Measurements from ENCODE around the gene CCNE1. TPM values are rescaled to one million over a fixed set of nuclear protein-coding genes. Genes with fewer than 3 reads are reported as not detected.
"Not testable (repeated sequence)": the region's sequence is repeated elsewhere in the genome, so short reads cannot be mapped to it uniquely, and the experiment has no call there.

Gene CCNE1
- total RNA-seq, 1 donor from 2014 or later, result 4.1 TPM

DNA sequence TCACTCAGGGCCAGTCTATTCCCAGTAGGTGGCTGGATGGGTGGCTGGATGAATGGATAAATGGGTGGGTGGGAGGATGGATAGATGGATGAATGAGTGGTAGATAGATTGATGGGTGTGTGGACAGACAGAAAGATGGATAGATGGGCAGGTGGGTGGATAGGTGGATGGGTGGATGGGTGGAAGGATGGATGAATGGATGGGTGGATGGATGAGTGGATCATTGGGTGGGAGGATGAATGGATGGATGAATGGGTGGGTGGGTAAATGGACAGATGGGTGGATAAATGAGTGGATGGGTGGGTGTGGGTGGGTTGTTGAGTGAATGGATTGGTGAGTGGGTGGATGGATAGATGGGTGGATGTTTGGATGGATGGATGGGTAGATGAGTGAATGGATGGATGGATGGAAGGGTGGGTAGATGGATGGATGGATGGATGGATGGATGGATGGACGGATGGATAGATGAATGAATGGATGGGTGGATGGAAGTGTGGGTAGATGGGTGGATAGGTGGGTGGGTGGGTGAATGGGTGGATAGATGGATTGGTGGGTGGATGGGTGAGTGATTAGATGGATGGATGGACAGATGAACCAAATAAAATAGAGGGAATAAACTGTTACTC is 27.1 kb upstream of the CCNE1 start:
- ATAC-seq (ENCODE audit: poor library complexity), result no peak
- intact Hi-C loops (cut with DNase I), result no loop called here

DNA sequence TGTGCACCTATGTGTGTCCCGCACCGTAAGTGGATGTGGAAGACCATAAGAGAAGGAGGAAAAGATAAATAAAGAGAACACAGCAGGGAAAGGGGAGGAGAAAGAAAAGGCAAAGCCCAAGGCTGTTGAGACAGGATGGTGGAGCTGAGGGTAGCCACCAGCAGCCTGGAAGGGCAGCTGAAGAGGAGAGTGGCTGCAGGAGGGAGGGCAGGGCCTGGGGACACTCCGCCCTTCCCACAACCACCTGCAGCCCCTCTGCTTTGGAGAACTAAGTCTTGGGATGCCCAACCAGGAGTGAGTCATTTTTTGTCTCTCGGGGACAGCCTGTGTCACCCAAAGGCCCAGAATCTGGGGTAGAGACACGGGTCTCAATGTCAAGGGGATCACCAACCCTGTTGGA is 26.4 kb upstream of the CCNE1 start:
- ATAC-seq (ENCODE audit: poor library complexity), result no peak
- intact Hi-C loops (cut with DNase I), result no loop called here
- DNase-seq, result no peak

More for the DNA sequence above, 27.1 kb upstream of the CCNE1 start:
- DNase-seq, result no peak

DNA sequence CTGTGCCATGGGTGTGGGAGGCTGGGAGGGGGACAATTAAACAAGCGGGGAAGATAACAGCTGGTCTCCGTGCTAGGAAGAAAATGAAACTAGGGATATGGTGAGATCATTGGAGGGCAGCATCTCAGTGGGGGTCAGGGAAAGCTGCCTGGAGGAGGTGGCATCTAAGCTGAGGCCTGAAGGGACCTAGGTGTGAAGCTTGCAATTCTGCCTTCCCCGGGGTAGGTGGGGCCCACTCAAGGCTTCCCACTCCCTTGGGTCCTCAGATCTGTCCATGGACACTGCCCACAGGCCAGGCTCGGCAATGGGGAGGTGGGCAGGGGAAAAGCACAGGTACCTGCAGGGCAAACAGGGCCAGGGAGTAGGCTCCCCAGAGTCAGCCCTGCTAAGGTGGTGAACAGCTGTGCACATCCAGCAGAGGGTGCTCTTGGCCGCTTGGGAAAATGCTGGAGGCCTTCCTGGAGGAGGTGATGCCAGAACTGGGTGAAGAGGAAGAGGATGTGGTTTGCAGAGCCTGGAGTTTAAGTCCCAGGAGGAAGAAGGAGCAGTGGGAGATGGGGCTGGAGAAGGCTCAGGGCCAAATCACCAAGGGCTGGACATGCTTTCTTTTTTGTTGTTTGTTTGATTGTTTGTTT is 25.7 kb upstream of the CCNE1 start:
- DNase-seq, result no peak
- ATAC-seq (ENCODE audit: poor library complexity), result no peak
- intact Hi-C loops (cut with DNase I), result no loop called here

DNA sequence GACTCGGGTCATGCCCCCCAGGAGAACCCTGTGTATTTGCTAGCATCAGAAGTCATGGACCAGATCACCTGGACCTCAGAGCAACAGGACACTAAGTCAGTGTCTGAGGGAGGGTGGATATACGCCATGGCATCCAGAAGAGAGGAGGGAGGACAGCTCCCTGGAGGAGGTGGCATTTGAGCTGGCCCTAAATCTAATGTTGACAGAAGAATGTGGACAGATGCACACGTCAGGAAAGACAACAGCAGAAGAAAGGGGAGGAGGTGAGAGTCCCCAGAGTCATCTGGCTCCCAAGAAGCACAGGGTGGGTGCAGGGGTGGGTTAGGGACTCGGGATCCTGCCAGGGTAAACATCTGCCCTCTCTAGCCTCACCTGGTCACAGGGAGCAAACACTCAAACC is 24.5 kb upstream of the CCNE1 start:
- ATAC-seq (ENCODE audit: poor library complexity) (no peak), DNase-seq (no peak)
- intact Hi-C loops (cut with DNase I), result no loop called here

DNA sequence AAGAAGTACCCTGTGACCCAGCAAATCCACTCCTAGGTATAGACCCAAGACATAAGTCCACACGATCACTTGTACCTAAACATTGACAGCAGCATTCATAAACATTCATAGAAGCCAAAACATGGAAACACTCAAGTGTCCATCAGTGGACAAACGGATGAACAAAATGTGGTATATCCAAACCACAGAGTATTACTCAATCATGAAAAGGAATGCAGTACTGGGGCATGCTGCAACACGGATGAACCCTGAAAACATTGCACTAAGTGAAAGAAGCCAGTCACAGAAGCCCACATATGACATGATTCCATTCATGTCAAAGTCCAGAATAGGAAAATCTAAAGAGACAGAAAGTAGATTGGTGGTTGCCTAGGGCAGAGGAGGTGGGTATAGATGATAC is 22.8 kb upstream of the CCNE1 start:
- DNase-seq (no peak), ATAC-seq (ENCODE audit: poor library complexity) (no peak)
- intact Hi-C loops (cut with DNase I), result no loop called here

DNA sequence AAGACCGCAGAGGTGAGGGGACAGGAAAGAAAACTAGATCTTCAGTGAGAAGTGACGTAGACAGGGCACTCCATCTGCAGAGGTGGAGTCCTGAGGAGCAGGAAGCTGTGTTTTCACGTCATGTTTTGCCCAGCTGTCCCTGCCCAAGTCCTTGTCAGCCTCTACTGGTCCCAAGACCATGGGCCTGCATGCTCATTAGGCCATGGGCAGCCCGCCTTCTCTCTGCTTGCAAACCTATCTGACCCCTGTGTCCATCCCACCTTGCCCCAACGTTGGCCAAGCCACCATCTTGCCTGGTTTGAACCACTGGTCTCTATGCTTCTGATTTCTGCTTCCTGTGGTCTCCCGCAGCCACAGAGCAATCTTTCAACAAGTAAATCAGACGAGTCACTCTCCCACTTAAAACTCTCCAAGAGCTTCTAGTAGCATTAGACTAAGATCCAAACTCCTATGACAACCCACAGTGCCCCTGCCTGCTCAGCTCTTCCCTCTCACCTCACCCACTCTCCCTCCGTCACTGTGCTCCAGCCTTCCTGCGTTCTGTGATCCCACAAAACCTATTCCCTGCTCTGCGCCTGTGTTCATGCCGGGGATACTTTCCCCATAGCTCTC is 18.6 kb upstream of the CCNE1 start:
- ATAC-seq (ENCODE audit: poor library complexity) (no peak), DNase-seq (no peak)
- intact Hi-C loops (cut with DNase I), result no loop called here

DNA sequence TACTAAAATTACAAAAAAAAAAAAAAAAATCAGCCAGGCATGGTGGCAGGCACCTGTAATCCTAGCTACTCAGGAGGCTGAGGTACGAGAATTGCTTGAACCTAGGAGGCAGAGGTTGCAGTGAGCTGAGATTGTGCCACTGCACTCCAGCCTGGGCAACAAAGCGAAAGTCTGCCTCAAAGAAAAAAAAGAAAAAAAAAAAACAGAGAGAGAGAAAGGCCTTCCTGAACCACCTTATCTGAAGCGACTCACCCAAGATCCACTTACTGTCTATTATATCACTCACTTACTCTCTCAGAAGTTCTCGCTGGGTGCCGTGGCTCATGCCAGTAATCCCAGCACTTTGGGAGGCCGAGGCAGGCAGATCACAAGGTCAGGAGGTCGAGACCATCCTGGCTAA is 17.3 kb upstream of the CCNE1 start:
- intact Hi-C loops (cut with DNase I); ATAC-seq (ENCODE audit: poor library complexity): not testable (repeated sequence)

DNA sequence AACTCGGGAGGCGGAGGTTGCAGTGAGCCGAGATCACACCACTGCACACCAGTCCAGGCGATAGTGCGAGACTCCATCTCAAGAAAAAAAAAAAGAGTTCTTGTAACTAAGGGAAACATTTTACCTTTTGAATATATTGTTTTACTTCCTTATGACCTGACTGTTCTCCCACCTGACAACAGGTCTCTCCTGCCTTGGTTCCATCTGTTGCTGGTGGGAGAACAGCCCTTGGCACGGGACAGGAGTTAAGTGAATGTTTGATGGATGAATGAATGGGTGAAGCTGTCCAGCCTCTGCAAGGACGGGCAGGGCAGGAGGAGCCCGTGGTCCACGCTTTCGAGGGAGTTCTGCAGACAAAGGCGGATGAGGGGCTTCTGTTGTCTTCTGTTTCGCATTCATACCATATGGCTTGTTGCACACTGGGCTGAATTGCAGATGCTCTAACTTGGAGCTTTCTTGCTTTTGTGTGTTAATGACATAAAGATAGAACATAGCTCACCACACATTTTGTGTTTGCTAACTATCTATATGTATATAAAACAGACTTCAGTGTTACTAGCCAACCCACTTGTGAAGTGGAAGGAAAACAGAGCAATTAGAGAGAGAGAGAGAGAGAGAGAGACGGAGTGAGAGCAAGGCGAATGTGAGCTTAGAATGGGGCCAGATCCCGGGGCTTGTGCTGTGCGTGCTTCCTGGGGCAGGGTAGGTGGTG is 16.2 kb upstream of the CCNE1 start:
- DNase-seq, result no peak
- intact Hi-C loops (cut with DNase I), result no loop called here
- no peak for ATAC-seq (ENCODE audit: poor library complexity)

More for the DNA sequence above, 17.3 kb upstream of the CCNE1 start:
- DNase-seq, result not testable (repeated sequence)

DNA sequence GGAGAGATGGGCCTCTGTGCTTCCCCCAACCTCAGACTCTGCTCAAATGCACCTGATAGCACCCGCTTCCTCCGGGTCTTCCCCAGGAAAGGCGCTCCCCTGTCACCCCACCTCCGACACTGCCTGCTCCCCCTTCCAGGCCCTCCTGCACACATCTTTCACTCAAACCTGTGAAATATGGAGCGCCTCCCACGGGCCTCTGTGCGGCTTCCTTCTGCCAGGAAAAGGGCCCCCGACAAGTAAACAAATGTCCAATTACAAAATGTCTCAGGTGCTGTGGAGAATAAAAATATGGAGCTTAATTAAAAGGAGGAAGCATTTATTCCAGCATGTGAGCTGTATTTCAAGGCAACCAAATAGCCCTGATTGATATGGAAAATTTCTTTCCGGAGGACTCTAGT is 15.6 kb upstream of the CCNE1 start:
- intact Hi-C loops (cut with DNase I), result no loop called here
- ATAC-seq (ENCODE audit: poor library complexity) (no peak), DNase-seq (no peak)

DNA sequence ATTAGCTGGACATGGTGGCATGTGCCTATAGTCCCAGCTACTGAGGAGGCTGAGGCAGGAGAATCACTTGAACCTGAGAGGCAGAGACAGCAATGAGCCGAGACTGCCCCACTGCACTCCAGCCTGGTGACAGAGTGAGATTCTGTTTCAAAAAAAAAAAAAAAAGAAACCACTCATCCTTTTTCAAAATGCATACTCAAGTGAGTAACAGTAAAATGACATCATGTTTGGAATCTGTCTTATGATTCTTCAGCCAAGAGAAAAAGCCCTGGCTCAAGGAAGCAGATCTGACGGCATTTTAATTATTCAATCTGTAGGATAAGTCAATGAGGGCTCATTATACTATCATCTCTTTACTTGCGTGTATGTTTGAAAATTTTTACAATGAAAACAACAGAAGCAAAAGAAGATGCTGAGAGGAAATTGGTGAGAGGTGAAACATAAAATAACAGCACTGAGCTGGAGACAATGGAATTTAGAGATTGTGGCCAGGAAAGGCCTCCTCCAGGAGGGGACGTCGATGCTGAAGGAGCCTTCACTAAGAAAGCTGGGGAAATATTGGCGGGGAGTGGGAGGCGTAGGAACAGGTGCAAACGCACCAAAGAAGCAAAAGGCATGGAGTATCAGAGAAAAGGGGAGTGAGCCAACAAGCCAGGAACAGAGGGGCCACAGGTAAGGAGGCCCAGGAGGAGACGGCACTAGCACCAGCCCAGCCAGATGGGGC is 12.9 kb upstream of the CCNE1 start:
- intact Hi-C loops (cut with DNase I), result no loop called here
- ATAC-seq (ENCODE audit: poor library complexity) (no peak), DNase-seq (no peak)

DNA sequence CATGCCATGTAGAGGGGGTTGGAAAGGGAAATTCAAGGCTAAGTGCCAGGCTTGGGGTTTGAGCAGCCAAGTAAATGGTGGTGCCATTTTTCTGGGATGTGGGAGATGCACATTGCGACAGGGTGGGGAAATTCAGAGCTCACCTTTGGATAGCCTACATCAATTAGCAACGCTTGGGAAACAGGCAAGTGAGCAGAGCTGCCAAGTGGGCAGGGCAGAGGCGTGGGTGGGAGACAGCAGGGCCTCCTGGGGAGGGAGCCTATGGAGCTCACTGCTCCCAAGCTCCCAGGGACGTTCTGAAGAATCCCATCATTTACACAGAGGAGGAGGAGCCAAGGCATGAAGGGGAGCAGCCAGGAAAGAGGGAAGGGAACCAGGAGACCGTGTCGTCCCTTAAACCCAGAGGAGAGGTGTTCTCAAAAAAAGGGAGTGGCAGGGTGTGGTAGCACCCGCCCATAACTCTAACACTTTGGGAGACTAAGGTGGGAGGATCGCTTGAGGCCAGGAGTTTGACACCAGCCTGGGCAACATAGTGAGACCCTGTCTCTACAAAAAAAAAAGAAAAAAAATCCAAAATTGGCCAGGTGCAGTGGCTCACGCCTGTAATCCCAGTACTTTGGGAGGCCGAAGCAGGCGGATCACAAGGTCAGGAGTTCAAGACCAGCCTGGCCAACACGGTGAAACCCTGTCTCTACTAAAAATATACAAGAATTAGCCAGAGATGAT is 11.5 kb upstream of the CCNE1 start:
- DNase-seq (no peak), ATAC-seq (ENCODE audit: poor library complexity) (no peak)
- intact Hi-C loops (cut with DNase I), result no loop called here

DNA sequence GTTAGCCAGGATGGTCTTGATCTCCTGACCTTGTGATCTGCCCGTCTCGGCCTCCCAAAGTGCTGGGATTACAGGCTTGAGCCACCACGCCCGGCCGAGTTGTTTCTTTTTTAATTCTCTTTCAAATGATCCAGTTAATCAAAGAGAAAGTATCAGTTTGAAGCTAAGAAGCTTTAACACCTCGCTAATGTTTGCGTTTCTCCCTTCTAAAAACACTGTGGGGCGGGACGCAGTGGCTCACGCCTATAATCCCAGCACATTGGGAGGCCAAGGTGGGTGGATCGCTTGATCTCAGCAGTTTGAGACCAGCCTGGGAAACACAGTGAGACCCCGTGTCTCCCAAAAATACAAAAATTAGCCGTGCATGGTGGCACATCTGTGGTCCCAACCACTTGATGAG is 7.8 kb upstream of the CCNE1 start:
- intact Hi-C loops (cut with DNase I); DNase-seq; ATAC-seq (ENCODE audit: poor library complexity): not testable (repeated sequence)

DNA sequence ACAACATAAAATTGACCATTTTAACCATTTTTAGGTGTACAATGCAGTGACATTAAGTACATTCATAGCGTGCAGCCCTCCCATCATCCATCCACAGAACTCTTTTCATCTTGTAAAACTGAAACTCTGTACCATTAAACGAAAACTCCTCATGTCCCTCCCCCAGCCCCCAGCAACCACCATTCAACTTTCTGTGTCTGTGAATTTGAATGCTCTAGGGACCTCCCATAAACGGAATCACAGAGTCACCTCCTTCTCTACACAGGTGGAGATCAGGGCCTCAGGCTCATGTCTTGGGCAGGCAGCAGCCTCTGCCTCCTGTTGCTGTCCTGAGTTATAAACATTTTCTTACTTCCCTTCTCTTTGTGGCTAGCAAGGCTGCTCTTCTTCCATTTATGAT is 7.3 kb upstream of the CCNE1 start:
- intact Hi-C loops (cut with DNase I), result no loop called here
- DNase-seq (no peak), ATAC-seq (ENCODE audit: poor library complexity) (no peak)

DNA sequence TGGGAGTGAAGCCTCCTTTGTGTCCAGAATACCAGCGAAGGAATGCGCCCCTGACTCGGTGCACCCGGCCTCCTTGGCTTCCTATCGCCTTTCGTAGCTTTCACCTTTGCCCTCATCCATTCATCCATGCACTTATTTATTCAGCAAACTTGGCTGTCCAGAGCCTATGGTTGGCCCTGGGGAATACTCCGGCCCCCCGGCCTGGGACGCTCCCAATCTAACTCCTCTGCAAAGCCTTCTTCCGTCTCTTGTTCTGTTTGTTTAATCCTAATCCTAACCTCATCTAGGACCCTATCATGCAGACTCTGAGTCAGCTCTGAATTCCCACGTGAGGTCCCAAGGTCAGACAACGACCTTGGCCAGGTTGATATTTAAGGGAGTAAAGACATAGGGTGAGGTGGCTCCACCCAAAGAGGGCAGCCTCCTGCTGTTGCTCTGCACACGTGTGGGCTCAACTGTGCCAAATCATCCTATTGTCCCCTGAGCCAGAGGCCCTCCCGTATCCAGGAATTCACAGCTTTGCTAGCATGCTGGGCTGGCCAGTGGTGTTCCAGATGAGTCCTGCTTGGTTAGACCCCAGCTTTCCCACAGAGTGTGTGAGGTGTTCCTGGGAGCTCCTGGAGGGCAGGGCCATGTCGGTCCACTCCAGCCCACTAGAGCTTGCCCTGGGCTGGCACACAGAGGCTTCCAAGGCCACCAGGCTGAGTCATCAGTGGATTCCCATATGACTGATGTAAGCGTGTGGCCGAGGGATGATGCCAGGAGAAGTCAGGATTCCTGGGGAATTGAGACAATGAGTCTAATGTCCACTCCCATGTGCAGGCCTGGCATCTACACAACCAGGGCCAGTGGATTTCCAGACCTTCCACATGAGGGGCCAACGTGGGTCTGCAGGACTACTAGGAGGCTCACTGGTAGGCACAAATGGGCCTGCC is 6.5 kb upstream of the CCNE1 start:
- no peak for ATAC-seq (ENCODE audit: poor library complexity)
- intact Hi-C loops (cut with DNase I), result no loop called here
- no peak for DNase-seq

DNA sequence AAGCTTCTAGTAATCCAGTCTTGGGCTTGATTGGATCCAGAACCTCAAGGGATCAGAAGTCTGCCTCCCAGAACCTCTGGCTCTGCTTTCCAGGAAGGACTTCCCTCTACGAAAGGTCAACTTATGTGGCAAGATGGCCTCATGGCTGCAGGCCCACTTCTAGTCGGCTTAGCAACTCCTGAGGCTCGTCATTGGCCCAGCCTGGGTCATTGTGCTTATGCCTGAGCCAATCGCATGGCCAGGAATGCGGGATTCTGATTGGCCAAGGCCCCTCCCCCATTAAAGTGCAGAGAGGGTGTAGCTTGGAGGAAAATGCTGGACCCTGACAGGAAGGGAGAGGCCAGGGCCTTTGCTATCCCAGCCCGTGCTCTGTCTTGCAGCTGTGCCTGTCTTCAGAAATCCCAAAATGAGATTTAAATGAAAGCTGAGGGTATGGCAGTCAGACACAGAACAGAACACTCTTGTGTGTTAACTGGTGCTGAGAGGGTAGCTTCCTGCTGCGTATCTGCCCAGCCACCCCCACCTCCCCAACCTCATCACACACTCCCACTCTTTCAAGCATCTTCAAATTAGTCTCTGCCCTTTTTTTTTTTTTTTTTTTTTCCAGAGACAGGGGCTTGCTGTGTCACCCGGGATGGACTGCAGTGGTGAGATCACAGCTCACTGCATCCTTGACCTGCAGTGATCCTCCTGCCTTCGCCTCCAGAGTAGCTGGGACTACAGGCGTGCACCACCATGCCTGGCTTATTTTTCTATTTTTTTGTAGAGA is 5.5 kb upstream of the CCNE1 start:
- peak; percentile 48 for ATAC-seq (ENCODE audit: poor library complexity)

DNA sequence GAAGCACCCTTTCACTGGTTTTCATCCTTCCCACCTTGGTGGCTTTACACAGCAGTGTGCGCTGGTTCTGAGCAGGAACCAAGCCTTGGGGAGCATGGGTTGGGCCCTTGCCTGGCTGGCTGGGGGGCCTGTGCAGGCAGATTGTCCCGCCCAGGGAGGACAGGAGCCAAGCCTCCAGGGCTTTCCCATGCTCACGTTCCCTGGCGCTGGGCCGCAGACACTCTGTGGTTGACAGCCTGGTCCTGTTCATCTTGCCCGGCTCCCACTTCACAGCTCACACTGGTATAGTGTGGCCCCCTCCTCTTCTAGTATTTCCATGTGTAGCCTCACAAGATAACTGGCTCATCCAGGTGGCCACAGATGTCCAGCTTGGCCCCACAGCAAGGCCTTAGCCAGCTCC is 4.6 kb upstream of the CCNE1 start:
- DNase-seq (no peak), ATAC-seq (ENCODE audit: poor library complexity) (no peak)
- intact Hi-C loops (cut with DNase I), result no loop called here

More for the DNA sequence above, 5.5 kb upstream of the CCNE1 start:
- DNase-seq, result peak; percentile 83
- intact Hi-C loops (cut with DNase I), result no loop called here

Measured in Right ventricle myocardium superior (tissue), 1 donor.